Epithelial cell of proximal tubule (primary cell): ENCODE results near the gene TESMIN. TPM values are rescaled to one million over a fixed set of nuclear protein-coding genes. Genes with fewer than 3 reads are reported as not detected.

Experiments
- DNase-seq: peaks from one replicate; pipeline ENCODE4 v3.0.0-alpha.2; 2011; ENCODE audit warnings: low read depth
- H3K4me3 ChIP-seq: 2 replicates; pipeline ENCODE4 v1.5.1; 2011; ENCODE audit warnings: low read depth, mild to moderate bottlenecking, low read length
- CTCF ChIP-seq: conservative IDR thresholded peaks from 2 replicates; pipeline ENCODE4 v1.5.1; 2012; ENCODE audit warnings: low read depth, mild to moderate bottlenecking, low read length
- total RNA-seq: library from RNA; depleted of rRNA; stranded (reverse); fragments of >200 nt; gene quantifications from 2 replicates; pipeline ENCODE4 v1.2.3, GENCODE V29; 2015

The TESMIN gene
- total RNA-seq, 1 donor from 2014 or later, result 8.2 TPM

- no peak overlapping the region for H3K4me3 ChIP-seq
- DNase-seq, result no peak
- TF ChIP-seq CTCF, result no peak
Measured at GRCh38 chr11:68773521-68774193, 22.3 kb upstream of the TESMIN start.

GRCh38 chr11:68772936-68773335, 21.6 kb upstream of the TESMIN start:
- no peak overlapping the region for H3K4me3 ChIP-seq
- TF ChIP-seq CTCF, result no peak
- no peak for DNase-seq

GRCh38 chr11:68770781-68771180, 19.5 kb upstream of the TESMIN start:
- DNase-seq, result no peak
- H3K4me3 ChIP-seq, result no peak overlapping the region
- no peak for TF ChIP-seq CTCF

GRCh38 chr11:68767672-68768071, 16.4 kb upstream of the TESMIN start:
- no peak for TF ChIP-seq CTCF
- DNase-seq, result no peak
- no peak overlapping the region for H3K4me3 ChIP-seq

- DNase-seq, result no peak
- H3K4me3 ChIP-seq, result no peak overlapping the region
- no peak for TF ChIP-seq CTCF
Measured at GRCh38 chr11:68766786-68767185, 15.5 kb upstream of the TESMIN start.

- no peak overlapping the region for H3K4me3 ChIP-seq
- TF ChIP-seq CTCF, result no peak
- DNase-seq, result no peak
Measured at GRCh38 chr11:68764746-68765145, 13.4 kb upstream of the TESMIN start.
